22Rv1 (cell line): ENCODE data around the gene ARHGAP26.

Source experiments
- CTCF ChIP-seq: fragments of 450-650 bp; IDR thresholded peaks from 2 replicates; pipeline ENCODE4 v1.5.1; 2017; ENCODE audit warnings: mild to moderate bottlenecking
- ZFX ChIP-seq: fragments of 450-650 bp; IDR thresholded peaks from 2 replicates; pipeline ENCODE4 v1.6.1; 2017; ENCODE audit warnings: antibody characterized with exemption, borderline replicate concordance

- TF ChIP-seq CTCF (no peak), ZFX (no peak)
Measured at GRCh38 chr5:143226872-143227271, 456.7 kb downstream of the ARHGAP26 start.
